ENCODE measurements around the gene LRRC8C.

LRRC8C gene

GRCh38 chr1:89753761-89754160, 120.8 kb downstream of the LRRC8C start:
- no peak overlapping the region for H3K4me3 ChIP-seq (ENCODE audit: low read depth, low read length)
- no peak for DNase-seq (ENCODE audit: low read depth, low spot score)
- in situ Hi-C loops (cut with HindIII; ENCODE audit: low sequenced_read_pairs) = no loop called here
- no peak for TF ChIP-seq CTCF (IDR thresholded peaks at IDR 0.05; ENCODE audit: low read depth, low read length)

- no peak overlapping the region for H3K4me3 ChIP-seq (ENCODE audit: low read depth, low read length)
- TF ChIP-seq CTCF (IDR thresholded peaks at IDR 0.05; ENCODE audit: low read depth, low read length) = no peak
- in situ Hi-C loops (cut with HindIII; ENCODE audit: low sequenced_read_pairs) = no loop called here
- DNase-seq (ENCODE audit: low read depth, low spot score) = no peak
Measured at GRCh38 chr1:89754518-89754917, 121.6 kb downstream of the LRRC8C start.

- in situ Hi-C loops (cut with HindIII; ENCODE audit: low sequenced_read_pairs) = no loop called here
Measured at GRCh38 chr1:89755591-89755990, 122.7 kb downstream of the LRRC8C start.

GRCh38 chr1:89757532-89757931, 124.6 kb downstream of the LRRC8C start:
- no peak for TF ChIP-seq CTCF (IDR thresholded peaks at IDR 0.05; ENCODE audit: low read depth, low read length)
- no peak overlapping the region for H3K4me3 ChIP-seq (ENCODE audit: low read depth, low read length)
- in situ Hi-C loops (cut with HindIII; ENCODE audit: low sequenced_read_pairs) = no loop called here
- no peak for DNase-seq (ENCODE audit: low read depth, low spot score)

More at GRCh38 chr1:89755591-89755990, 122.7 kb downstream of the LRRC8C start:
- no peak for TF ChIP-seq CTCF (IDR thresholded peaks at IDR 0.05; ENCODE audit: low read depth, low read length)
- no peak for DNase-seq (ENCODE audit: low read depth, low spot score)
- H3K4me3 ChIP-seq (ENCODE audit: low read depth, low read length) = no peak overlapping the region

GRCh38 chr1:89758156-89758555, 125.2 kb downstream of the LRRC8C start:
- DNase-seq (ENCODE audit: low read depth, low spot score) = no peak
- in situ Hi-C loops (cut with HindIII; ENCODE audit: low sequenced_read_pairs) = no loop called here
- H3K4me3 ChIP-seq (ENCODE audit: low read depth, low read length) = no peak overlapping the region
- no peak for TF ChIP-seq CTCF (IDR thresholded peaks at IDR 0.05; ENCODE audit: low read depth, low read length)

- no peak for TF ChIP-seq CTCF (IDR thresholded peaks at IDR 0.05; ENCODE audit: low read depth, low read length)
- no peak for DNase-seq (ENCODE audit: low read depth, low spot score)
- H3K4me3 ChIP-seq (ENCODE audit: low read depth, low read length) = no peak overlapping the region
- in situ Hi-C loops (cut with HindIII; ENCODE audit: low sequenced_read_pairs) = no loop called here
Measured at GRCh38 chr1:89759036-89759435, 126.1 kb downstream of the LRRC8C start.

GRCh38 chr1:89760496-89760895, 127.6 kb downstream of the LRRC8C start:
- H3K4me3 ChIP-seq (ENCODE audit: low read depth, low read length) = no peak overlapping the region
- in situ Hi-C loops (cut with HindIII; ENCODE audit: low sequenced_read_pairs) = no loop called here
- no peak for DNase-seq (ENCODE audit: low read depth, low spot score)
- TF ChIP-seq CTCF (IDR thresholded peaks at IDR 0.05; ENCODE audit: low read depth, low read length) = no peak
